ENCODE measurements around the gene IQSEC3. TPM values are rescaled to one million over a fixed set of nuclear protein-coding genes. Genes with fewer than 3 reads are reported as not detected.
"Not testable (repeated sequence)": the region's sequence is repeated elsewhere in the genome, so short reads cannot be mapped to it uniquely, and the experiment has no call there.

Gene IQSEC3
- total RNA-seq, 1 experiment from 2014 or later, result not detected

GRCh38 chr12:181921-182320, 115.4 kb downstream of the IQSEC3 start:
- no peaks in the 10 kb centered on the region for H3K27me3 ChIP-seq
- no peaks in the 10 kb centered on the region for H3K9me3 ChIP-seq
- H3K36me3 ChIP-seq, result no peaks in the 10 kb centered on the region
- no peak overlapping the region for H3K4me3 ChIP-seq
- DNase-seq, result no peak

GRCh38 chr12:182381-182892, 115.9 kb downstream of the IQSEC3 start:
- Histone ChIP-seq H3K36me3 (no peaks in the 10 kb centered on the region), H3K9me3 (no peaks in the 10 kb centered on the region), H3K4me3 (no peak overlapping the region), H3K27me3 (no peaks in the 10 kb centered on the region)
- DNase-seq, result peak; percentile 92

- no peak overlapping the region for H3K4me3 ChIP-seq
- no peak for DNase-seq
- no peaks in the 10 kb centered on the region for H3K36me3 ChIP-seq
Observed at GRCh38 chr12:184811-185575, 118.4 kb downstream of the IQSEC3 start.

GRCh38 chr12:185576-185955, 119.0 kb downstream of the IQSEC3 start:
- DNase-seq, result no peak
- Histone ChIP-seq H3K9me3 (no peaks in the 10 kb centered on the region), H3K36me3 (no peaks in the 10 kb centered on the region), H3K27me3 (no peaks in the 10 kb centered on the region), H3K4me3 (no peak overlapping the region)

More at GRCh38 chr12:184811-185575, 118.4 kb downstream of the IQSEC3 start:
- Histone ChIP-seq H3K9me3 (no peaks in the 10 kb centered on the region), H3K27me3 (no peaks in the 10 kb centered on the region)

GRCh38 chr12:186006-186625, 119.5 kb downstream of the IQSEC3 start:
- no peak for DNase-seq
- no peaks in the 10 kb centered on the region for H3K27me3 ChIP-seq
- no peaks in the 10 kb centered on the region for H3K9me3 ChIP-seq
- no peak overlapping the region for H3K4me3 ChIP-seq
- no peaks in the 10 kb centered on the region for H3K36me3 ChIP-seq

GRCh38 chr12:187986-188909, 121.7 kb downstream of the IQSEC3 start:
- DNase-seq, H3K9me3 ChIP-seq, H3K36me3 ChIP-seq, H3K27me3 ChIP-seq: not testable (repeated sequence)
- peak overlapping the region; percentile 41 for H3K4me3 ChIP-seq

GRCh38 chr12:188910-189621, 122.5 kb downstream of the IQSEC3 start:
- DNase-seq, result peak; percentile 70
- Histone ChIP-seq H3K27me3 (peaks cover 6% of the 10 kb centered on the region), H3K36me3 (no peaks in the 10 kb centered on the region), H3K4me3 (peak overlapping the region; percentile 41), H3K9me3 (no peaks in the 10 kb centered on the region)

- no peak for DNase-seq
- H3K9me3 ChIP-seq, result no peaks in the 10 kb centered on the region
- H3K27me3 ChIP-seq, result peaks cover 11% of the 10 kb centered on the region
- H3K4me3 ChIP-seq, result no peak overlapping the region
- no peaks in the 10 kb centered on the region for H3K36me3 ChIP-seq
Observed at GRCh38 chr12:189622-189962, 123.0 kb downstream of the IQSEC3 start.

GRCh38 chr12:190881-191280, 124.3 kb downstream of the IQSEC3 start:
- H3K9me3 ChIP-seq, result no peaks in the 10 kb centered on the region
- H3K27me3 ChIP-seq, result peaks cover 11% of the 10 kb centered on the region
- no peak for DNase-seq
- H3K4me3 ChIP-seq, result no peak overlapping the region
- H3K36me3 ChIP-seq, result no peaks in the 10 kb centered on the region

GRCh38 chr12:191541-191940, 125.0 kb downstream of the IQSEC3 start:
- DNase-seq, result no peak
- Histone ChIP-seq H3K4me3 (no peak overlapping the region), H3K27me3 (peaks cover 11% of the 10 kb centered on the region), H3K9me3 (no peaks in the 10 kb centered on the region), H3K36me3 (no peaks in the 10 kb centered on the region)

- Histone ChIP-seq H3K36me3 (no peaks in the 10 kb centered on the region), H3K9me3 (no peaks in the 10 kb centered on the region), H3K27me3 (peaks cover 11% of the 10 kb centered on the region), H3K4me3 (no peak overlapping the region)
- no peak for DNase-seq
Observed at GRCh38 chr12:193261-193660, 126.7 kb downstream of the IQSEC3 start.

GRCh38 chr12:194276-194675, 127.7 kb downstream of the IQSEC3 start:
- Histone ChIP-seq H3K9me3 (no peaks in the 10 kb centered on the region), H3K36me3 (no peaks in the 10 kb centered on the region), H3K27me3 (peaks cover 12% of the 10 kb centered on the region), H3K4me3 (no peak overlapping the region)
- DNase-seq, result no peak

GRCh38 chr12:195156-195555, 128.6 kb downstream of the IQSEC3 start:
- no peak overlapping the region for H3K4me3 ChIP-seq
- H3K36me3 ChIP-seq, result no peaks in the 10 kb centered on the region
- no peaks in the 10 kb centered on the region for H3K9me3 ChIP-seq
- H3K27me3 ChIP-seq, result peaks cover 18% of the 10 kb centered on the region
- no peak for DNase-seq

- H3K4me3 ChIP-seq, result no peak overlapping the region
- peaks cover 26% of the 10 kb centered on the region for H3K27me3 ChIP-seq
- no peaks in the 10 kb centered on the region for H3K9me3 ChIP-seq
- H3K36me3 ChIP-seq, result no peaks in the 10 kb centered on the region
- DNase-seq, result no peak
Observed at GRCh38 chr12:195951-196350, 129.4 kb downstream of the IQSEC3 start.

GRCh38 chr12:196436-196835, 129.9 kb downstream of the IQSEC3 start:
- H3K4me3 ChIP-seq, result no peak overlapping the region
- no peak for DNase-seq
- H3K9me3 ChIP-seq, result no peaks in the 10 kb centered on the region
- H3K27me3 ChIP-seq, result peaks cover 29% of the 10 kb centered on the region
- no peaks in the 10 kb centered on the region for H3K36me3 ChIP-seq

- no peak for DNase-seq
- peaks cover 31% of the 10 kb centered on the region for H3K27me3 ChIP-seq
- H3K9me3 ChIP-seq, result no peaks in the 10 kb centered on the region
- H3K4me3 ChIP-seq, result no peak overlapping the region
- no peaks in the 10 kb centered on the region for H3K36me3 ChIP-seq
Observed at GRCh38 chr12:197347-197746, 130.8 kb downstream of the IQSEC3 start.

Data from MG63 (cell line).